ENCODE results near the gene SLC28A1.

Gene SLC28A1

GRCh38 chr15:84992157-84992944 is 107.9 kb downstream of the SLC28A1 start:
- H3K4me3 ChIP-seq (ENCODE audit: low read depth, low read length) = no peak overlapping the region
- TF ChIP-seq, protein P1, sequence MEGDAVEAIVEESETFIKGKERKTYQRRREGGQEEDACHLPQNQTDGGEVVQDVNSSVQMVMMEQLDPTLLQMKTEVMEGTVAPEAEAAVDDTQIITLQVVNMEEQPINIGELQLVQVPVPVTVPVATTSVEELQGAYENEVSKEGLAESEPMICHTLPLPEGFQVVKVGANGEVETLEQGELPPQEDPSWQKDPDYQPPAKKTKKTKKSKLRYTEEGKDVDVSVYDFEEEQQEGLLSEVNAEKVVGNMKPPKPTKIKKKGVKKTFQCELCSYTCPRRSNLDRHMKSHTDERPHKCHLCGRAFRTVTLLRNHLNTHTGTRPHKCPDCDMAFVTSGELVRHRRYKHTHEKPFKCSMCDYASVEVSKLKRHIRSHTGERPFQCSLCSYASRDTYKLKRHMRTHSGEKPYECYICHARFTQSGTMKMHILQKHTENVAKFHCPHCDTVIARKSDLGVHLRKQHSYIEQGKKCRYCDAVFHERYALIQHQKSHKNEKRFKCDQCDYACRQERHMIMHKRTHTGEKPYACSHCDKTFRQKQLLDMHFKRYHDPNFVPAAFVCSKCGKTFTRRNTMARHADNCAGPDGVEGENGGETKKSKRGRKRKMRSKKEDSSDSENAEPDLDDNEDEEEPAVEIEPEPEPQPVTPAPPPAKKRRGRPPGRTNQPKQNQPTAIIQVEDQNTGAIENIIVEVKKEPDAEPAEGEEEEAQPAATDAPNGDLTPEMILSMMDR (IDR thresholded peaks at IDR 0.05; ENCODE audit: control insufficient read depth, extremely low read depth, insufficient read depth) = no peak
- no peak for DNase-seq (ENCODE audit: low read depth)
